Measurements from ENCODE around the gene GNRH2.

- TF ChIP-seq CTCF (IDR thresholded peaks at IDR 0.05; ENCODE audit: control extremely low read depth in 1 of 3, insufficient read depth in 1 of 3, low read depth in 1 of 3, low read length in 3 of 3) (no peak), POLR2AphosphoS5 (IDR thresholded peaks at IDR 0.05; ENCODE audit: low read depth, low read length) (no peak), KDM4A (IDR thresholded peaks at IDR 0.05; ENCODE audit: low read depth, low read length, severe bottlenecking) (no peak), RAD21 (IDR thresholded peaks at IDR 0.05 in 1 of 2, conservative IDR thresholded peaks at IDR 0.05 in 1 of 2; ENCODE audit: low read depth in 2 of 2, low read length in 2 of 2) (no peak)
Measured at GRCh38 chr20:2995796-2996195, 47.6 kb upstream of the GNRH2 start.

All from H1 (cell line).